Measurements from ENCODE around the gene COL10A1.

Gene COL10A1

DNA sequence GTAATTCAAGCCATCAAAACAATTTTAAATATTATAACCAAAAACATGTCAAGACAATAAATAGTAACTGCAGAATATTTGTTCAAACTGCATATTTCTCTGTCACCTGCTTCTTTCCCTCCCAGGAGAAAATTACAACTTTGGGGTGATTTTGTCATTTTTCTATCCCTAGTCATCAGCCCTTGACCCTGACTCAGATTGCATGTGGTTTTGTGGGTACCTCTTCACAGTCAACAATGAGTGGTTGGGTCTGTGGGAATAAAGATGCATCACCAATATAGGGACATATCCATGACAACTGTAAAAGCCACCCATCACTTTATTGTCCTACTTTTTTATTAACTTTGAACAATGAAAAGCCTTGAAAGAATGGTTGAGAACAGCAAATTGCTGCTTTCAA is 7.3 kb downstream of the COL10A1 start:
- DNase-seq: no peak

DNA sequence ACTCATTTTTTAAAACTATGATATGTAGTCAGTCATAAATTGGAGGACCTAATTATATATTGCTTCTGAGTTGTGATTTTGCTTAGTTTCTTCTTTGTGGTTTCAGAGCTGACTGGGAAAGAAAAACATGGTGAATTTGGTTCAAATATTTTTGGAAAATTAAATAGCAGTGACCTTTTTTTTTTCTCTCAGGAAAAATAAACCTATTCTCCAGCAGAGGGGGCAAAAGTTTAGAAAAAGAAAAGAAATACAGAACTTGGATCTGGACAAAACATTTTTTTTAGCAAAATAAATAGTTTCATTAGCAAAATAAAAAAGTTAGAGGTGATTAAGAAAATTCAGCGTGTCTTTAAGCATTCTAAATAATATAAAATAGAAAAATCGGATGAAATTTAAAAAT is 10.2 kb downstream of the COL10A1 start:
- DNase-seq: no peak

DNA sequence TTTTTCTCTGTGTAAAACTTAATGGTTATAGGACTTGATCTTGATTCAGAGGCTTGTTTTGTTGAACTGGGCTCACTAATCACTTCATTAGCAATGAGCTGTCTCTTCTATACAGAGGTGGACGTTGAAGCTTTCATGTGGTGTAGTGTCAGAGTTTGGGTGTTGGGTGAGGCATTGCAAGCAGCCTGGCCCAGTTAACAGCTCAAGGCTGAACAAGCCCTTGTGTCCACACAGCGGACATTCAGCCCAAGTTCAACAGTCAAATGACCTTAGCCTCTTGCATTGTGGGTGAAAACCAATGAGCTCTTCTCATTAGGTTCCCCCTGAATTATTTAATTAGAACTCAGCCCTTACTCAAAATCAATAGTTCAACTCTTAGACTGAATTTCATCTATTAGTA is 12.5 kb downstream of the COL10A1 start:
- DNase-seq: no peak

DNA sequence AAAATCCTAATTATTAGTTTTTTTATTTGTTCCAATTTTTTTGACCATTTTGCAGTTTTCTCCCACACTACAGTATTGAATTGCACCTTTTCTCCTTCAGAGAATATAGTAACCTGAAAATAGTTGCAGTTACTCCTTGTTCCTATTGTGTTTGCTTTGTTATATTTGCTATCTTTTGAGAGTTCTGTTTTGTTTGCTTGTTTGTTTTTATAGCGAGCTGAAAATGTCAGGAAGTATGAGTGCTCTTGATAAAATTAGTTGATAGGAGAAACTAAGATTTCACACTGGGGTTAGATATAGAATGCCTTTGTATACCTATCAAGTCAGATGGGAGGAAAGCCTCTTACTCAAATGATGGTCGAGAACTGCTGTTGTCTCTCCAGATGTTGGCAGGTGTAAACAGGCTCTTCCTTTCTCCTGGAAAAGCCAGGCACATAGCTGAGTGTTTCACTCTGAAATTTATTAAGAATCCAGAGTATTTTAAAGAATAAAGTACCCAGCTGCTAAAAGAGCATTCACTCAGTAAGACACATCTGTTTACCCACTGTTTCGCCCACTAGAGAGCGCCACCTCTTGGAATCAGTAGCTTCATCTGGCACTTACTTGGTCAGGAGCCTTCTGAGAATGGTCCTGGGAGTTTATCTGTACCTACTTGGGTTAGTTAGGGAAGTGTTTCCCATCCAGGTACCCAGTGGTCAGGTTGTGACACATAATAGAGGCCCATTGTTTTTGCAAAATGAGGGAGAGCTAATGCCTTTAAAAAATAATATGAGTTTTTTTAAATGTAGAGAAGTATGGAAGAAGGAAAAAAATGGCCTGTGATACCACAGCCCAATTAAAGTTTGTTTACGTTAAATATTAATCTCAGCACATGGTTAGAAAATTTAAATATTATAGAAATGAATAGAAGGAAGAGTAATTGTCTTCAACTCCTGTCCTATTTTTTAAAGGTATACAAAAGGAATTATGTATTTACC is 14.1 kb downstream of the COL10A1 start:
- DNase-seq: peak; percentile 21

DNA sequence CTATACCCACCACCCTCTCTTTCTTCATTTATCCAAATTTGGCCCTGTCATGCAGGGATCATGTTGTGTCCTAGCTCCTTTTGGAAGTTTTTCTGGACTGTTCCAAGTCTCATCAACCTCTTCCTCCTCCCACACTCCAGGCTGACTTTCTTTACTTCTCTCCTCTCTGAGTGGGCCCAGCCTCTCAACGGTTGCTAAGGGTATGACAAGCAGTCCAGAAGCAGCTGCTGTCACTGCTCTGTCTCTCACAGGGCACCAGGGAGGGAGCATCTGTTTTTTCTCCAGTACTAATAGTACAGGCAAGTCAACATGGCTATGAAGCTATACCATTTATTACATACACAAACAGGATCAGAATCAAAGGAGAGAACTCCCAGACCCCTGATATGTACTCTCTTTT is 17.1 kb downstream of the COL10A1 start:
- no peak for DNase-seq

DNA sequence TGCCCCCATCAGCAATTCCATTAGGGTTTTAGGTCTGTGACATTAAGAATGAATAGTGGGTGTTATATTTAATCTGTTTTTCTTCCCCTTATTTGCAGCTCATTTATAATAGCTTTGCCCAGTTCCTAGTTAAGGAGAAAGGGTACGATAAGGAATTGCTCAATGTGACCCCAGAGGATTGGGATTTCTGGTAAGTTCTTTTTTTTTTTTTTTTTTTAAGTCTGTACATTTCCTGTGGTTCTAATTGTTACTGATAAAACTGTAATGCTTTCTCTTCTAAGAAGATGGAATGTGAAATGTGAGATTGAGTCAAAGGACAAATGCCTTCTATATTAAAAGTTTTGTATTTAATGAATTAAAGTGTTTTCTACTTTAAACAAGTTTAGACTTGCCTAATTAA is 19.8 kb downstream of the COL10A1 start:
- DNase-seq: no peak

DNA sequence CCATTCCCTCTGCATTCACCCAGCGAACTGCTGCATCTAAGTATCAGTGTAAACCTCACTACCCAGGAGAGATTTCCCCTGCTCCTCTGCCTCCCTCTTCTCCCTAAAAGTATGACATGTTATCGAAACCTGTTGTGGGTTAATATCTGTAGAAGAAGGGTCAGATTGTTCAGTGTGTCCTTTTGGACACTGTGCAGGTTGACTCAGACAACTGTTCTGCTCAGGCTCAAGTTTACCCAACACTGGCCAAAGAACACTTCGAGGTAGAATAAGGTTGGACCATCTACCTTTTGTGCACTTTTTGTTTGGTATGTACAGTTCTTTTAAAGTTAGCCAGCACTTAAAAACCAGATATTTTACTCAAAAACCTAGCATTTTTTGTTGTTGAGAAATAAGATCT is 20.7 kb downstream of the COL10A1 start:
- no peak for DNase-seq

DNA sequence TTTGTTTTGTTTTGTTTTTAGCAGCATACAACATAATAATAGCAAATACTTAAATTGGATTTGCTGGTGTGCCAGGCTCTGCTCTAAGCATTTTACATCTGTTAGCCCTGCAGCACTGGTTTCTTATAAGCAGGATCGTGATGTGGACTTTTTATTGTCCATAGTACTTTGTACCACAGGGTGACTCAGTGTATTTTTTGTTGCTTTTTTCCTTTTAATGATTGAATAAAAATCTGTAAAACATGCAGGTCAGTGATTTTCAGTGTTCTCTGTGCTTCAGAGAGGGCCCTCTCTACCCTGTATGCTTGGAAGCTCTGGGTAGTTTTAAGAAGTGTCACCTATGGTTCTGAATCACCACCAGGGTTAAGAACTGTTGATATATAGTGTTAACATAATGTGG is 21.3 kb downstream of the COL10A1 start:
- DNase-seq: no peak

DNA sequence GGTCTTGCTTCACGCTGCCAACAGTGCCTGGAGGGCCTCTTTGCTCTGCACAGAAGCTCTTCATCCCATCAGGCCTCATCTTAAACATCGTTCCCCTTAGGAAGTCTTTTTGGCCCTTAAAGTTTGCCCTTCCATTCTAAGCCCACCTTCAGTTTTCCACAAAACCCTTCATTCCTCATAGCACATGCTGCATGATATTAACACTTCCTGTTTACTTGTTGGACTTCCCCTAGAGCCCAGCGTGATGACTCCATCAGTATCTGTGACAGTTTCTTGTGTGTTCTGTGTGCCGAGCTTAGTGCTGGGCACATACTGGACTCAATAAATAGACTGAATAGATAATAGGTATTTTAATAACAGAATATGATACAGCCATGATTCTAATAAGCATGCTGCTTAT is 23.1 kb downstream of the COL10A1 start:
- no peak for DNase-seq

DNA sequence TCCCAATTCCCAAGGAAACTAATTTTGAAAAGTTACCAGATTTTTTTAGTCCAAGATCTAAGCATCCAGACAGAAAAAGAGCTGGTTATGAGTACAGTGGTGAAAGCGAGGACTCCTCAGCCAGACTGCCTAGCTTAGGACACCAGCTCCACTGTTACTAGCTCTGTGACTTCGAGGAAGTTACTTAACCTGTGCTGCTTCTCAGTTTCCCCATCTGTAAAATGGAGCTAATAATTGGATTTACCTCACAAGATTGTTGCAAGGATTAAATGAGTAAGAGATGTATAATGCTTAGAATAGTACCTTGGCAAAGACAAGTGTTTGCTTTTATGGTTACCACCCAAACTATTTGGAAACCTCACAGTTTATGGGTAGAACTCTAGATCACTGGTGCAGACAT is 24.1 kb downstream of the COL10A1 start:
- DNase-seq: no peak

DNA sequence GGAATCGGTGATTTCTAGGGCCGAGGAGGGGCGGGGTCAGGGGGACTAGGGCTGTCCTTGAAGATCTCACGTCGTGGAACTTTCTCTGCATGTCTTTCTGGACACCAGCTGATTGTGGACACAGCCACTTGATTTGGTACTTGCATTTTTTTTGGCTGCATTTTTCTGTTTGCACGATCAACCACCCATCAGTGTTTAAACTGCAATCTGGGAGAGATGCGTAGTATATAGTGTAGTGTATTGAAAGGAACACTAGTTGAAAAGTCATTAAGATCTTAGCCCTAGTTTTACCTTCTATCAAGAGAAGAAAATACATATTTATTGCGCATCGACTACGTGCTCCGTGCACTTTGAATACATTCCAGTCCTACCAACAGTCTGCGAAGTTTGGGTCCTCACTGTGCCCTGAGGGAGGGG is 24.6 kb downstream of the COL10A1 start:
- no peak for DNase-seq

DNA sequence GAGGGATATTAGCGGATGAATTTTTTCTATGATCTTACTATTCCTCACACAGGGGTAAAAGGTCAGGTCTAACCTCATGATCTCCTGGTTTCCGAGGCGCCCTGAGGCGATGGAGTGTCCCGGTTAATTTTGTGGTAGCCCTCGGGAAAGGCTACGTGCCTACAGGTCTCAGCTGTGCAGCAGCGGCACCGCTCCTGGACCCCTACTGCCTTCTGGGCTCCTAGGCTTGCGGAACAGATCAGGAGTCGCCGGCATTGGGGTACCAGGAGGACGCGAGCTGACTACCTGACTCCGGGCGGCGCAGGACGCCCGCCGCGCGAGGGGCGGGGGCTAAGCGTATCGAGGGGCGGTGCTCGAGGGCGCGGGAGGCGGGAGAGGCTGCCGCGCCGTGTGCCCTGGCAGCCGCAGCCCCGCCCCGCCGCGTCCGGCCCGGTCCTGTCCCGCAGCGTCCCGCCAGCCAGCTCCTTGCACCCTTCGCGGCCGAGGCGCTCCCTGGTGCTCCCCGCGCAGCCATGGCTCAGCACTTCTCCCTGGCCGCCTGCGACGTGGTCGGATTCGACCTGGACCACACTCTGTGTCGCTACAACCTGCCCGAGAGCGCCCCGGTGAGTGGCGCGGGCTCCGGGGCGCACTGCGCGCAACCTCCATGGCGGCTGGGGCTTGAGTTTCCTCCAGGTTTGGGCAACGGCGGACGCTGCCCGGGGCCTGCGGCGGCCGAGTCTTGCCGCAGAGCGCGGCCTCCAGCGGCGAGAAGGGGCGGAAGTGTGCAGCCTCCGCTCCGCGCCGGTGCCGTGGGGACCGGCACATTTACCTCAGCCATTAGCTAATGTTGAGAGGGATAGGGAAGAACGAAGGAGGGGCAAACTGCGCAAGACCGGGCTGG is 25.3 kb downstream of the COL10A1 start, which contains the start of gene NT5DC1:
NT5DC1 (plus strand) TSS at position 435 of the 883 bp plus-strand sequence; CDS start at position 513, 78 bp downstream.
- peak; percentile 83 for DNase-seq

DNA sequence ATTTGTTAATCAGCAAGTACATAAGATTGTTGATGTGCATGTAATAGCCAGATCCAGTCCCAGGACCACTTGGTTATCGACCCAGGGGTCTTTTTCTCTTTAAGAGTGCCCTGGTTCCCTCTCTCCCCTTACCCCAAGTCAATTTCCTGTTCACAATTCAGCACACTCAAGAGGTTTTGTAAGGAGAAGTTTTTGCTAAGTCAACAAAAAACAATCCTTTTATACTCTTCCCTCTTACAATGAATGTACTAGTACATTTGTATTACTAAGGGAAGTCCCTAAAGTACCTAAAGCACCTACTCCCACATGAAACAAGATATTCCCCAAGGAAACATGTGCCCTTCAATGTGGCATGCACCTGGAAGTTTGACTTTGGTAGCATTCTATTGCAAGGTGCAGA is 26.9 kb downstream of the COL10A1 start:
- no peak for DNase-seq

DNA sequence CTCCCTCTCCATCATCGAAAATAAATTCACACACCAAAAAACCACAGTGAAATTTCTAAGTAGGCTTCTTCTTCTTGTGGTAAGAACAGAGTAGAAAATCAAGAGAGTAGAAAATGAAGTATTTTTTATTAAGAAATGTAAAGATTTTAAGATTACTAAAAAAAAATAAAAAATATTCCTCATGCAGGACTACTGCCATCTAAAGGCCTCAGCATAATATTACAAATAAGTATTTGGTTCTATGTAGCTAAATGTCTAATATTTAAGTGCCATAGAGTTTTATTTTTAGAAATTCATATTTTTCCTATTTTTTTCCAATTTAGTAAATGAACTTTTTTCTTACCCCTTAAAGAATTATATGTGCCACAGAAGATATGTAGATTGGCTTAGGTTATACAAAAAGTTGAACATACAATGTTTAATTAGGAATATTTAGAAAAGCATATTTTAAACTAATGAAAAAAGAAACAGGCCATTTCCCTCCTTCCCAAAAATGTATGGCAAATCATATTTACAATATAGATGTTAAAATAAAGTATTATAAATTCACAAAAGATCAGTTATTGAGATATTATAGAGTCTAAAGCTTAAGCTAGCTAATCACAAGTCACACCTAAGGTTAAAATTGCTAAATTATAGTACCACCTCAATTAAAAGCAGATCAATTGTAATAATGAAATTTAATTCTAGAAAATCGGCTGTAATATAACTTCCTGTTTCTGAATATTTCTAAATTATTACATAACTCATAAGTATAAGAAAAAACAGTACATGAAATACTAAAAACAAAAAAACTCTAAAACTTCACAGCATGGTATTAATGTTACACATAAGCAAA is 28.7 kb downstream of the COL10A1 start:
- no peak for DNase-seq

DNA sequence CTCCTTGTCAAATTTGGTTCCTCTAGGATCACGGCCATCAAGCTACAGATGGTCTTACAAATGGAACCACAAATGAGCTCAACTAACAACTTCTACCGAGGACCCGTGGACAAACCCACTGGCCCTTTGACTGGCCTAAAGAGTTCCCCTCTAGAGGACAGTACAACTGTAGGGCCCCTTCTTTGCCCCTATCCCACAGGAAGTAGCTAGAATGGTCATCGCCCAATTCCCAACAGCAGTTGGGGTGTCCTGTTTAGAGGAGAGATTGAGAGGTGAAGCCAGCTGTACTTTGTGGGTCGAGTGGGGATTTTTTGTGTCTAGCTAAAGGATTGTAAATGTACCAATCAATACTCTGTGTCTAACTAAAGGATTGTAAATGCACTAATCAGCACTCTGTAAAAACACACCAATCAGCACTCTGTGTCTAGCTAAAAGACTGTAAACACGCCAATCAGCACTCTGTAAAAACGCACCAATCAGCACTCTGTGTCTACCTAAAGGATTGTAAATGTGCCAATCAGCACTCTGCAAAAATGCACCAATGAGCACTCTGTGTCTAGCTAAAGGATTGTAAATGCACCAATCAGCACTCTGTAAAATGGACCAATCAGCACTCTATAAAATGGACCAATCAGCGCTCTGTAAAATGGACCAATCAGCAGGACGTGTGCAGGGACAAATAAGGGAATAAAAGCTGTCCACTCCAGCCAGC is 29.7 kb downstream of the COL10A1 start:
- peak; percentile 7 for DNase-seq

DNA sequence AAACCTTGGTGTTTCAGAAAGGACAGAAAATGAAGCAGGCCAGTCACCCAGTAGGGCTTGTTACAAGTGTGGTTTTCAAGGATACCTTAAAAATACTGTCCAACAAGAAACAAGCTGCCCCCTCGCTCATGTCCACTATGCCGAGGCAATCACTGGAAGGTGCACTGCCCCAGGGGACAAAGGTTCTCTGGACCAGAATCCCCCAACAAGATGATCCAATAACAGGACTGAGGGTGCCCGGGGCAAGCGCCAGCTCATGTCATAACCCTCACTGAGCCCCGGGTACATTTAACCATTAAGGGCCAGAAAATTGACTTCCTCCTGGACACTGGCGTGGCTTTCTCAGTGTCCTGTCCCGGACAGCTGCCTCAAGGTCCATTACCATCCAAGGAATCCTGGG is 31.9 kb downstream of the COL10A1 start:
- no peak for DNase-seq

DNA sequence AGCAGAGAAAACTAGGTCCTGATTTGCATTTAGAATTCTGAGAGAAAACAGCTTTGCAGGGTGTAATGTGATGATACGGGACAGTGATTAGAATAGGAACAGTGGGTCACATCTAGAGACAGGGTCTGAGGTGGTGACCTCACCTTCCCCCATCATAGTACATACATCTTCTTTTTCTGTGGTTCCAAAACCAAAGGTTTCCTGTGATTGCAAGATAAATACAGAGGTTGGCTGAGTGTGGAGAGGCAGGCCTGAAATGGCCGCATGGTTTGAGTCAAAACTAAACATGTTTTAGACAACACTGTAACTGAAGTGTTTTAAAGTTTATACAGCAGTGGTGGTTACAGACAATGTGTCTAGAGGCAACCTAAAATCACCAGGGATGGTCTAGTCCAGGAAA is 35.7 kb downstream of the COL10A1 start:
- DNase-seq: no peak

DNA sequence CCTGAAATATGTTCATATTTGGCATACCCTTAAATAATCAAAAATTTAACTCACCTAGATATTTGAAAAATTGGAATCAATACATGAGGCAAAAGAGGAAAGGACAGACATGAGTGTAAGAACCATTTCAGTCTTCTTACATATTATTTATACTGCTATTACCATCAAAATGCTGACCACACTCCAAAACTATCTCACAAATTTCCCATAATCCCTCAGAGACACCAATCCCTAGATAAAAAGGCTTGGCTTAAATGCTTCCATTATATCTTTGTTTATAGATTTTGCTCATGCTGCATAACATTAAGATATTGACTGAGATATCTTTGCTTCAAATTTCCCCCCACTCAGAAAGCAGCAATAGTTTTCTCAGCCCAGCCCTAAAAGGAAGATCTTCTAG is 37.0 kb downstream of the COL10A1 start:
- DNase-seq: no peak

DNA sequence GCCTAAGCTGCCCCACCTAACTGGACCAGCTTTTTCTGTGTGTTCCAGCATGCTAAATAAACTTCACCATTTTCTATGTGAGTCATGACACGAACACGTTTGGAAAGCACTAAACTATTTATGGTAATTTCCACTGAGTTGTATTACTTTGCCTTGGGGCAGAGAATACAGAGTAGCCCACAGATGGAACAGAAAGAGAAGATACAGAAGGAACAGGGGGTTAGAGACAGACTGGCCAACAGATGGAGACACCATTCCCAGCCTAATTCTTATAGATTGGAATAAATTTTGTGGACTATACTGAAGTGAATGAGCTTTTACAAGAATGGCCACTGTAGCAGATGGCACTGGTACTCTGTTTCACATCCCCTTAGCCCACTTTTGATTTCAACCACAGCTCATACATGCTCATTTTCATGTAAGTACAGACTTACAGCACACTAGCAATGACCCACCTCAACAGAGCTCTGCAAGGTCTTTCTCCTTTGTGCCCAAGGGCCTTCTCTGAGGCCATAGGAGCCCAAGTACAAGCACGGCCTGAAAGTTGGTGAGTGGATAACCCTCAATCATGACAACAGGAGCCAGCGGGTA is 38.4 kb downstream of the COL10A1 start:
- DNase-seq: no peak

DNA sequence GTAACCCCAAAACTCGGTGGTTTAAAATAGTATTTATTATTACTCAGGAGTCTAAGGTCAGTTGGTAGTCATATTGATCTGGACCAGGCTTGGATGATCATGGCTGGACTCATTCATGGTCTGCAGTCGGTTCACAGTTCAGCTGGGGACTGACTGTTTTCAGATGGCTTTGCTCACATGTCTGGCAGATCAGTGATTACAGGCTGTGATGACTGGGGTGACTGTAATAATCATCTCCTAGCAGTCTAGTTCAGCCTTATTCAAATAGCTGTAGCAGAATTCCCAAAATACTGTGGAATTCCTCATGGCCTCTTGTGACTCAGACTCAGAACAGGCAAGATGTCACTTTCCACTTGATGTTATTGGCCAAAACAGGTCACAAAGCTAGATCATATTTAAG is 41.6 kb downstream of the COL10A1 start:
- no peak for DNase-seq

DNA sequence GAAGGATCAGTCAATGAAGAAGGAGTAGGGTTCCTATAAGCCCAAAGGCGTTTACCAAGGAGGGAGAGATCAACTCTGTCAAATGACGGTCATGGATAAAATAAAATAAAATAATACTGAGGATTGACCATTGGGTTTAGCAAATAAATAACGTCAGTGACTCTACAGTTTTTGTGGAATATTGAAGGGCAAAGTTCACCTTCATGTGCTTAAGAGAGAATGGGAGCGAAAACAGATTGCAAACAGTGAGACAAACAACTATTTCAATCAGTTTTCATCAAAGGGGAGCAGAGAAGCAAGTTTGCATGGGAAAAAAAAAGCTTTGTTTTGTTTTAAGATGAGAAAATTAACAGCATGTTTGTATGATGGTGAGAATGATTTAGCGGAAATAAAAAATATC is 42.9 kb downstream of the COL10A1 start:
- no peak for DNase-seq

DNA sequence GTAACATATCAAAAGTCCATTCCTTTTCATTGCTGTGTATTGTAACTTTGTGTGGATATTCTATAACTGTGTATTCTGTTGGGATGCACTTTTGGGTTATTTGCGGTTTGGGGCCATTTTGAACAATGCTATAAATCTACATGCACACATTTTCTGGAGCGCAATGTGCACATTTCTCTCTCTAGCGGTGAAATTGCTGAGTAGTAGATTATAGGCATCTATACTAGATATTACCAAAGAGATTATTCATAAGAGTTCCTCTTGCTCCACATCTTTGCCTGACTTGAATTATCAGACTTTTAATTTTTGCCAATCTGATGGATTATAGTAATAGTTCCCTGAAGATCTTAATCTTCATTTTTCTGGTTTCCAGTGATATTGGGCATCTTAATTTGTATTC is 47.0 kb downstream of the COL10A1 start:
- no peak for DNase-seq
